HepG2 (cell line): ENCODE results near the gene SCARF1. TPM values are rescaled to one million over a fixed set of nuclear protein-coding genes. Genes with fewer than 3 reads are reported as not detected.

Source experiments
- ARID4A ChIP-seq: sonication (generic); formaldehyde crosslinking; IDR thresholded peaks from 2 replicates; pipeline ENCODE4 v1.5.0; 2020; ENCODE audit warnings: mild to moderate bottlenecking, missing genetic modification reagents, borderline replicate concordance
- ESRRA ChIP-seq: sonication (generic); formaldehyde crosslinking; IDR thresholded peaks from 2 replicates; pipeline ENCODE4 v1.5.1; 2020; ENCODE audit warnings: mild to moderate bottlenecking, low read depth, missing genetic modification reagents
- FOXK2 ChIP-seq: fragments of 450-650 bp; IDR thresholded peaks from 2 replicates; pipeline ENCODE4 v1.6.1; 2016
- GPBP1L1 ChIP-seq: sonication (generic); formaldehyde crosslinking; IDR thresholded peaks from 2 replicates; pipeline ENCODE4 v1.5.0; 2020; ENCODE audit warnings: mild to moderate bottlenecking, missing genetic modification reagents
- MIXL1 ChIP-seq: IDR thresholded peaks from 2 replicates; pipeline ENCODE4 v1.6.1; 2016
- NKX3-1 ChIP-seq: sonication (generic); formaldehyde crosslinking; IDR thresholded peaks from 2 replicates; pipeline ENCODE4 v1.5.0; 2020; ENCODE audit warnings: missing genetic modification reagents
- RFX3 ChIP-seq: IDR thresholded peaks from 2 replicates; pipeline ENCODE4 v1.6.1; 2016; ENCODE audit warnings: missing biosample characterization, missing genetic modification reagents
- ZNF20 ChIP-seq: sonication (generic); formaldehyde crosslinking; IDR thresholded peaks from 2 replicates; pipeline ENCODE4 v1.4.0; 2020; ENCODE audit warnings: mild to moderate bottlenecking, moderate library complexity, missing genetic modification reagents
- ZNF224 ChIP-seq: sonication (generic); formaldehyde crosslinking; IDR thresholded peaks from 2 replicates; pipeline ENCODE4 v1.5.0; 2020; ENCODE audit warnings: mild to moderate bottlenecking, missing genetic modification reagents
- ZNF234 ChIP-seq: sonication (generic); formaldehyde crosslinking; conservative IDR thresholded peaks from 2 replicates; pipeline ENCODE4 v1.5.1; 2020; ENCODE audit warnings: mild to moderate bottlenecking, missing genetic modification reagents
- ZNF543 ChIP-seq: sonication (generic); formaldehyde crosslinking; IDR thresholded peaks from 2 replicates; pipeline ENCODE4 v1.4.0; 2020; ENCODE audit warnings: mild to moderate bottlenecking, missing genetic modification reagents
- ZNF614 ChIP-seq: IDR thresholded peaks from 2 replicates; pipeline ENCODE4 v1.6.1; 2018; ENCODE audit warnings: missing biosample characterization, missing genetic modification reagents, inconsistent platforms, borderline replicate concordance
- ZNF670 ChIP-seq: sonication (generic); formaldehyde crosslinking; IDR thresholded peaks from 2 replicates; pipeline ENCODE4 v1.8.0; 2022; ENCODE audit warnings: mild to moderate bottlenecking, missing genetic modification reagents, borderline replicate concordance
- ZNF883 ChIP-seq: sonication (generic); formaldehyde crosslinking; IDR thresholded peaks from 2 replicates; pipeline ENCODE4 v1.5.1; 2020; ENCODE audit warnings: mild to moderate bottlenecking, missing genetic modification reagents; ENCODE audit errors: not compliant biosample characterization
- polyA plus RNA-seq, 8 experiments: library from polyadenylated mRNA; depleted of rRNA in 3 of 8; stranded (reverse) in 7 of 8; unstranded in 1 of 8; fragments of >200 nt; fragmentation: Illumina TruSeq in 4 of 8; extraction: Trizol in 4 of 8; gene quantifications; 2 replicates each; pipeline versions ENCODE4 v1.2.1 to v1.2.3, GENCODE V29; 2011 to 2016; ENCODE audit warnings: low read depth in 4 of 8, missing spikeins in 1 of 8, mixed read lengths in 1 of 8; ENCODE audit not compliant: insufficient read depth in 1 of 8
- total RNA-seq, 5 experiments: library from RNA; depleted of rRNA; stranded (reverse); fragments of >200 nt; fragmentation: Illumina TruSeq; extraction: Trizol; gene quantifications; 2 replicates each; pipeline ENCODE4 v1.2.3, GENCODE V29; 2016; ENCODE audit warnings: low read depth in 1 of 5
- TF ChIP-seq, protein P1 (sequence below): fragments of 450-650 bp; IDR thresholded peaks from 2 replicates; pipeline ENCODE4 v1.6.1; 2017
- TF ChIP-seq, protein P2 (sequence below): sonication (generic); formaldehyde crosslinking; IDR thresholded peaks from 2 replicates; pipeline ENCODE4 v1.4.0; 2020; ENCODE audit warnings: low read depth, missing genetic modification reagents
- TF ChIP-seq, protein P3 (sequence below): sonication (generic); formaldehyde crosslinking; IDR thresholded peaks from 2 replicates; pipeline ENCODE4 v1.4.0; 2020; ENCODE audit warnings: mild to moderate bottlenecking, low read depth, missing genetic modification reagents

Gene SCARF1
- total and polyA plus RNA-seq, 2 of the 13 experiments (the other 11 are each of a cell fraction or from before 2014, with no cell fraction given) = 0.24 to 0.71 TPM

DNA sequence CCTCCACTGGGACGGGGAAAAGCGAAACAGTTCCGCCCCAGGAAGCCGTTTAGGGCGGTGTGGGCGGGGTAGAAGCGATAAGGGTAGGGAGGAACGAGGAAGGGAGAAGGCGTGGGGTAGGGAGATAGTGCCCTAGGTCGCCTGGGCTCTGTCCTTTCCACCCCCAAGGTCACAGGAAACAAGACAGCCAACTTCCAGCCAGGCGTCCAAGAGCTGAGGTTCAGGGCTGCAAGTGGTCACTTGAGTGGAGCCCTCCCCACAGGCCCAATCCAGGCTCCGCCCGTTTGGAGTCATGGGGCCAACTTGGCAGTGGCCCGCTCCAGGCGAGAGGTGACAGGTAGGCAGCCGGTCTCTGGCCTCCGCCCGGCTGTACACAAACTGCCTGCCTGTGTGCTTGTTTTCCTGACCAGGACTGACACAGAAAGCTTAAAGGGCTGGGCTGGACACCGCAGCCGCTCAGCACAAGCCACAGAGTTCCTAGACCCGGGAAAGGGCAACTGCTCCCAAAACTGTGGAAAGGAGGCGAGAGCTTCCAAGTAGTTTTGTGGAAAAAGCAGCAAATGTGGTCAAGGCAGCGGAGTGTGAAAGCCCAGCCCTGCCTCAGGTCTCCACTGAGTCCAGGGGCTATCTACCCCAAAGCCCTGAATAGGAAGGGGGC is 4.4 kb upstream of the SCARF1 start, which contains the start of gene RILP (continued):
- no peak for TF ChIP-seq ZNF883 (CRISPR knock-in tag)
- TF ChIP-seq FOXK2 = no peak
- TF ChIP-seq MIXL1 (CRISPR knock-in tag) = no peak
- TF ChIP-seq RFX3 (CRISPR knock-in tag) = no peak
- no peak for TF ChIP-seq ZNF20
- TF ChIP-seq ZNF224 = no peak; the same call in 1 of the 2 replicates
- TF ChIP-seq GPBP1L1 (CRISPR knock-in tag) = no peak
- no peak for TF ChIP-seq ZNF234 (CRISPR knock-in tag)
- no peak for TF ChIP-seq ZNF670 (CRISPR knock-in tag)
- TF ChIP-seq ESRRA (CRISPR knock-in tag) = peak; percentile 99
- TF ChIP-seq ZNF614 = no peak; the same call in 1 of the 2 replicates
- TF ChIP-seq, protein P1, sequence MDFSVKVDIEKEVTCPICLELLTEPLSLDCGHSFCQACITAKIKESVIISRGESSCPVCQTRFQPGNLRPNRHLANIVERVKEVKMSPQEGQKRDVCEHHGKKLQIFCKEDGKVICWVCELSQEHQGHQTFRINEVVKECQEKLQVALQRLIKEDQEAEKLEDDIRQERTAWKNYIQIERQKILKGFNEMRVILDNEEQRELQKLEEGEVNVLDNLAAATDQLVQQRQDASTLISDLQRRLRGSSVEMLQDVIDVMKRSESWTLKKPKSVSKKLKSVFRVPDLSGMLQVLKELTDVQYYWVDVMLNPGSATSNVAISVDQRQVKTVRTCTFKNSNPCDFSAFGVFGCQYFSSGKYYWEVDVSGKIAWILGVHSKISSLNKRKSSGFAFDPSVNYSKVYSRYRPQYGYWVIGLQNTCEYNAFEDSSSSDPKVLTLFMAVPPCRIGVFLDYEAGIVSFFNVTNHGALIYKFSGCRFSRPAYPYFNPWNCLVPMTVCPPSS = no peak
- TF ChIP-seq, protein P2, sequence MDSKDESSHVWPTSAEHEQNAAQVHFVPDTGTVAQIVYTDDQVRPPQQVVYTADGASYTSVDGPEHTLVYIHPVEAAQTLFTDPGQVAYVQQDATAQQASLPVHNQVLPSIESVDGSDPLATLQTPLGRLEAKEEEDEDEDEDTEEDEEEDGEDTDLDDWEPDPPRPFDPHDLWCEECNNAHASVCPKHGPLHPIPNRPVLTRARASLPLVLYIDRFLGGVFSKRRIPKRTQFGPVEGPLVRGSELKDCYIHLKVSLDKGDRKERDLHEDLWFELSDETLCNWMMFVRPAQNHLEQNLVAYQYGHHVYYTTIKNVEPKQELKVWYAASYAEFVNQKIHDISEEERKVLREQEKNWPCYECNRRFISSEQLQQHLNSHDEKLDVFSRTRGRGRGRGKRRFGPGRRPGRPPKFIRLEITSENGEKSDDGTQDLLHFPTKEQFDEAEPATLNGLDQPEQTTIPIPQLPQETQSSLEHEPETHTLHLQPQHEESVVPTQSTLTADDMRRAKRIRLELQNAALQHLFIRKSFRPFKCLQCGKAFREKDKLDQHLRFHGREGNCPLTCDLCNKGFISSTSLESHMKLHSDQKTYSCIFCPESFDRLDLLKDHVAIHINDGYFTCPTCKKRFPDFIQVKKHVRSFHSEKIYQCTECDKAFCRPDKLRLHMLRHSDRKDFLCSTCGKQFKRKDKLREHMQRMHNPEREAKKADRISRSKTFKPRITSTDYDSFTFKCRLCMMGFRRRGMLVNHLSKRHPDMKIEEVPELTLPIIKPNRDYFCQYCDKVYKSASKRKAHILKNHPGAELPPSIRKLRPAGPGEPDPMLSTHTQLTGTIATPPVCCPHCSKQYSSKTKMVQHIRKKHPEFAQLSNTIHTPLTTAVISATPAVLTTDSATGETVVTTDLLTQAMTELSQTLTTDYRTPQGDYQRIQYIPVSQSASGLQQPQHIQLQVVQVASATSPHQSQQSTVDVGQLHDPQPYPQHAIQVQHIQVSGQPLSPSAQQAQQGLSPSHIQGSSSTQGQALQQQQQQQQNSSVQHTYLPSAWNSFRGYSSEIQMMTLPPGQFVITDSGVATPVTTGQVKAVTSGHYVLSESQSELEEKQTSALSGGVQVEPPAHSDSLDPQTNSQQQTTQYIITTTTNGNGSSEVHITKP = 0 out of 2 replicates have a peak, but pooled peaks have one; percentile 58
- TF ChIP-seq ZNF543 = peak; percentile 38; the same call in 1 of the 2 replicates
- peak; percentile 86; the same call in 1 of the 2 replicates for TF ChIP-seq ARID4A
- TF ChIP-seq NKX3-1 = no peak
- TF ChIP-seq, protein P3, sequence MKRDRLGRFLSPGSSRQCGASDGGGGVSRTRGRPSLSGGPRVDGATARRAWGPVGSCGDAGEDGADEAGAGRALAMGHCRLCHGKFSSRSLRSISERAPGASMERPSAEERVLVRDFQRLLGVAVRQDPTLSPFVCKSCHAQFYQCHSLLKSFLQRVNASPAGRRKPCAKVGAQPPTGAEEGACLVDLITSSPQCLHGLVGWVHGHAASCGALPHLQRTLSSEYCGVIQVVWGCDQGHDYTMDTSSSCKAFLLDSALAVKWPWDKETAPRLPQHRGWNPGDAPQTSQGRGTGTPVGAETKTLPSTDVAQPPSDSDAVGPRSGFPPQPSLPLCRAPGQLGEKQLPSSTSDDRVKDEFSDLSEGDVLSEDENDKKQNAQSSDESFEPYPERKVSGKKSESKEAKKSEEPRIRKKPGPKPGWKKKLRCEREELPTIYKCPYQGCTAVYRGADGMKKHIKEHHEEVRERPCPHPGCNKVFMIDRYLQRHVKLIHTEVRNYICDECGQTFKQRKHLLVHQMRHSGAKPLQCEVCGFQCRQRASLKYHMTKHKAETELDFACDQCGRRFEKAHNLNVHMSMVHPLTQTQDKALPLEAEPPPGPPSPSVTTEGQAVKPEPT (CRISPR knock-in tag) = peak; percentile 39; the same call in 1 of the 2 replicates
